Mesenchymal stem cell (in vitro differentiated cells and primary cell): ENCODE data around the gene UBE2E2.

Source experiments
- DNase-seq: peaks from one replicate; pipeline ENCODE4 v3.0.0-alpha.2; 2013
- H2AFZ ChIP-seq: one replicate; pipeline ENCODE4 v1.6.1; 2013; ENCODE audit warnings: low read depth, mild to moderate bottlenecking, control low read depth, inconsistent platforms, low read length, moderate library complexity
- H2AK5ac ChIP-seq: 2 replicates; pipeline ENCODE4 v1.6.1; 2013; ENCODE audit warnings: low read length, moderate library complexity, mild to moderate bottlenecking, inconsistent platforms; ENCODE audit not compliant: severe bottlenecking
- H2BK120ac ChIP-seq: one replicate; pipeline ENCODE4 v1.6.1; 2013; ENCODE audit warnings: low read depth, mild to moderate bottlenecking, inconsistent platforms, low read length, moderate library complexity
- H2BK12ac ChIP-seq, 2 experiments: one replicate each; pipeline ENCODE4 v1.6.1; 2013; ENCODE audit warnings: inconsistent platforms in 2 of 2, low read length in 2 of 2, mild to moderate bottlenecking in 2 of 2, moderate library complexity in 2 of 2, control low read depth in 1 of 2
- H2BK15ac ChIP-seq: one replicate; pipeline ENCODE4 v1.6.1; 2013; ENCODE audit warnings: mild to moderate bottlenecking, low read depth, inconsistent platforms; ENCODE audit not compliant: poor library complexity, severe bottlenecking
- H2BK5ac ChIP-seq: 2 replicates; pipeline ENCODE4 v1.6.1; 2013; ENCODE audit warnings: low read depth, mild to moderate bottlenecking, low read length, control low read depth, inconsistent platforms; ENCODE audit not compliant: poor library complexity, severe bottlenecking
- H3K14ac ChIP-seq, 2 experiments: one replicate each; pipeline ENCODE4 v1.6.1; 2013; ENCODE audit warnings: inconsistent platforms in 2 of 2, low read length in 2 of 2, control low read depth in 1 of 2, mild to moderate bottlenecking in 1 of 2, moderate library complexity in 1 of 2
- H3K18ac ChIP-seq, 2 experiments: one replicate each; pipeline ENCODE4 v1.6.1; 2013; ENCODE audit warnings: inconsistent platforms in 2 of 2, low read length in 2 of 2, control low read depth in 1 of 2, low read depth in 1 of 2, mild to moderate bottlenecking in 1 of 2
- H3K23ac ChIP-seq, 2 experiments: one replicate each; pipeline ENCODE4 v1.6.1; 2013; ENCODE audit warnings: inconsistent platforms in 2 of 2, low read length in 2 of 2, mild to moderate bottlenecking in 2 of 2, moderate library complexity in 2 of 2, control low read depth in 1 of 2
- H3K27ac ChIP-seq: 2 replicates; pipeline ENCODE4 v1.5.1; 2013; ENCODE audit warnings: mild to moderate bottlenecking, moderate library complexity, low read length, control low read depth, inconsistent platforms; ENCODE audit not compliant: poor library complexity, severe bottlenecking
- H3K27me3 ChIP-seq, 2 experiments: 2 replicates each; pipeline versions ENCODE4 v1.6.1 to v1.7.0; 2013; ENCODE audit warnings: low read length in 2 of 2, mild to moderate bottlenecking in 2 of 2, moderate library complexity in 2 of 2, control low read depth in 1 of 2, inconsistent platforms in 1 of 2; ENCODE audit not compliant: control insufficient read depth in 1 of 2, insufficient read depth in 1 of 2
- H3K36me3 ChIP-seq, 2 experiments: 2 replicates each; pipeline versions ENCODE4 v1.6.1 to v1.7.0; 2013; ENCODE audit warnings: low read length in 2 of 2, control low read depth in 1 of 2, inconsistent platforms in 1 of 2, low read depth in 1 of 2, mild to moderate bottlenecking in 1 of 2; ENCODE audit not compliant: insufficient read depth in 2 of 2, control insufficient read depth in 1 of 2
- H3K4ac ChIP-seq, 2 experiments: one replicate each; pipeline ENCODE4 v1.6.1; 2013; ENCODE audit warnings: inconsistent platforms in 2 of 2, low read length in 2 of 2, mild to moderate bottlenecking in 2 of 2, moderate library complexity in 2 of 2, control low read depth in 1 of 2, low read depth in 1 of 2
- H3K4me1 ChIP-seq: 2 replicates; pipeline ENCODE4 v1.6.1; 2013; ENCODE audit warnings: low read depth, low read length, control low read depth; ENCODE audit not compliant: control insufficient read depth, insufficient read depth
- H3K4me2 ChIP-seq: 2 replicates; pipeline ENCODE4 v1.6.1; 2013; ENCODE audit warnings: low read length, mild to moderate bottlenecking, inconsistent platforms; ENCODE audit not compliant: poor library complexity, severe bottlenecking
- H3K4me3 ChIP-seq, 2 experiments: 2 replicates each; pipeline versions ENCODE4 v1.5.1 to v1.7.0; 2013; ENCODE audit warnings: low read length in 2 of 2, mild to moderate bottlenecking in 2 of 2, control low read depth in 1 of 2, low read depth in 1 of 2; ENCODE audit not compliant: insufficient read depth in 1 of 2
- H3K79me1 ChIP-seq: replicated peaks from 2 replicates; pipeline ENCODE4 v1.6.1; 2013; ENCODE audit warnings: mild to moderate bottlenecking, control low read depth, low read length, inconsistent platforms; ENCODE audit not compliant: poor library complexity, severe bottlenecking
- H3K9ac ChIP-seq: 2 replicates; pipeline ENCODE4 v1.7.0; 2013; ENCODE audit warnings: mild to moderate bottlenecking, low read length, moderate library complexity
- H3K9me3 ChIP-seq: 2 replicates; pipeline ENCODE4 v1.7.0; 2013; ENCODE audit warnings: mild to moderate bottlenecking, low read length; ENCODE audit not compliant: control insufficient read depth
- H4K8ac ChIP-seq: one replicate; pipeline ENCODE4 v1.6.1; 2013; ENCODE audit warnings: inconsistent platforms, mild to moderate bottlenecking, low read length, moderate library complexity
- H4K91ac ChIP-seq: one replicate; pipeline ENCODE4 v1.6.1; 2013; ENCODE audit warnings: mild to moderate bottlenecking, low read length, inconsistent platforms
- WGBS: methylation state at CpG from one replicate; pipeline ENCODE4 v1.1.7; 2013; ENCODE audit warnings: mixed read lengths; 5-methylcytosine and 5-hydroxymethylcytosine counted together

Gene UBE2E2

GRCh38 chr3:23399221-23399620 is 196.1 kb downstream of the UBE2E2 start:
- 100% methylated on average over 1 of the region's 1 CpG for WGBS
- H3K36me3 ChIP-seq = no peaks in the 10 kb centered on the region

GRCh38 chr3:23402728-23403492 is 199.8 kb downstream of the UBE2E2 start:
- Histone ChIP-seq H2BK15ac (no peak overlapping the region), H3K4me1 (peaks cover 3% of the 10 kb centered on the region), H2AK5ac (no peak overlapping the region), H3K23ac (no peak overlapping the region), H3K4me2 (no peak overlapping the region), H3K4ac (no peak overlapping the region), H2BK12ac (no peak overlapping the region), H3K27ac (no peak overlapping the region), H2BK120ac (no peak overlapping the region), H4K91ac (no peak overlapping the region), H3K18ac (no peak overlapping the region), H3K9me3 (no peaks in the 10 kb centered on the region), H3K36me3 (no peaks in the 10 kb centered on the region), H2BK5ac (no peak overlapping the region), H3K9ac (no peak overlapping the region), H2AFZ (no peak overlapping the region), H3K4me3 (no peak overlapping the region), H3K14ac (no peak overlapping the region), H4K8ac (no peak overlapping the region), H3K79me1 (peaks cover 9% of the 10 kb centered on the region), H3K27me3 (no peaks in the 10 kb centered on the region)
- WGBS = no CpG with 5 or more reads among the region's 2 CpGs
- DNase-seq = no peak

More at GRCh38 chr3:23399221-23399620, 196.1 kb downstream of the UBE2E2 start:
- Histone ChIP-seq H4K8ac (no peak overlapping the region), H3K27me3 (no peaks in the 10 kb centered on the region), H2BK12ac (no peak overlapping the region), H3K9me3 (no peaks in the 10 kb centered on the region), H3K4me3 (no peak overlapping the region), H2AFZ (no peak overlapping the region), H3K27ac (no peak overlapping the region), H3K9ac (no peak overlapping the region), H2BK15ac (no peak overlapping the region), H4K91ac (no peak overlapping the region), H3K4me2 (no peak overlapping the region), H3K4me1 (peaks cover 1% of the 10 kb centered on the region), H2AK5ac (no peak overlapping the region), H3K14ac (no peak overlapping the region), H2BK120ac (no peak overlapping the region), H3K23ac (no peak overlapping the region), H2BK5ac (no peak overlapping the region), H3K4ac (no peak overlapping the region), H3K79me1 (peaks cover 17% of the 10 kb centered on the region), H3K18ac (no peak overlapping the region)
- DNase-seq = no peak

GRCh38 chr3:23404246-23404645 is 201.1 kb downstream of the UBE2E2 start:
- H2BK15ac ChIP-seq = no peak overlapping the region
- no peak overlapping the region for H3K23ac ChIP-seq
- peaks cover 15% of the 10 kb centered on the region for H3K79me1 ChIP-seq
- no peak overlapping the region for H4K91ac ChIP-seq
- H2BK12ac ChIP-seq = no peak overlapping the region
- no peak overlapping the region for H4K8ac ChIP-seq
- H2BK5ac ChIP-seq = no peak overlapping the region
- H2BK120ac ChIP-seq = no peak overlapping the region
- H3K4me1 ChIP-seq = peaks cover 3% of the 10 kb centered on the region
- no peak overlapping the region for H3K27ac ChIP-seq
- no peak overlapping the region for H2AFZ ChIP-seq
- no peak overlapping the region for H3K9ac ChIP-seq
- H3K4ac ChIP-seq = no peak overlapping the region
- no peak for DNase-seq
- H3K9me3 ChIP-seq = no peaks in the 10 kb centered on the region
- no peak overlapping the region for H3K4me3 ChIP-seq
- H3K4me2 ChIP-seq = no peak overlapping the region
- no peaks in the 10 kb centered on the region for H3K36me3 ChIP-seq
- no peak overlapping the region for H2AK5ac ChIP-seq
- no peaks in the 10 kb centered on the region for H3K27me3 ChIP-seq
- H3K14ac ChIP-seq = no peak overlapping the region
- no peak overlapping the region for H3K18ac ChIP-seq

- H3K36me3 ChIP-seq = no peaks in the 10 kb centered on the region
- no peak overlapping the region for H2BK120ac ChIP-seq
- no peaks in the 10 kb centered on the region for H3K27me3 ChIP-seq
- H3K4me2 ChIP-seq = no peak overlapping the region
- H2BK15ac ChIP-seq = no peak overlapping the region
- no peak overlapping the region for H3K27ac ChIP-seq
- no peak overlapping the region for H3K4me3 ChIP-seq
- no peak overlapping the region for H2AFZ ChIP-seq
- no peak overlapping the region for H2BK5ac ChIP-seq
- H3K79me1 ChIP-seq = peaks cover 19% of the 10 kb centered on the region
- no peak for DNase-seq
- H3K9me3 ChIP-seq = no peaks in the 10 kb centered on the region
- no peak overlapping the region for H4K8ac ChIP-seq
- 100% methylated on average over 1 of the region's 1 CpG for WGBS
- no peak overlapping the region for H4K91ac ChIP-seq
- no peak overlapping the region for H3K4ac ChIP-seq
- H3K23ac ChIP-seq = no peak overlapping the region
- H3K9ac ChIP-seq = no peak overlapping the region
- H2AK5ac ChIP-seq = no peak overlapping the region
- H3K18ac ChIP-seq = no peak overlapping the region
- H3K14ac ChIP-seq = no peak overlapping the region
- H3K4me1 ChIP-seq = peaks cover 3% of the 10 kb centered on the region
- no peak overlapping the region for H2BK12ac ChIP-seq
Measured at GRCh38 chr3:23405081-23405480, 202.0 kb downstream of the UBE2E2 start.
